IMR-90 (cell line): ENCODE data around the gene CARD19. TPM values are rescaled to one million over a fixed set of nuclear protein-coding genes. Genes with fewer than 3 reads are reported as not detected.

Source experiments
- ATAC-seq: fragments of 200-7000 bp; cut with Tn5 transposase; 2 replicates; pipeline ENCODE4 v1.9.1; 2020; ENCODE audit warnings: low read depth, mild to moderate bottlenecking, moderate library complexity
- BruUV-seq: library from RNA; stranded (reverse); fragments of 400-500 nt; replicated peaks from 2 replicates; lab custom pipeline; 2021; lab: Mats Ljungman, UMichigan
- CTCF ChIA-PET: fragments of 300-600 bp; formaldehyde crosslinking; extraction: SDS; loops from one replicate; lab custom pipeline; 2021; ENCODE audit warnings: antibody characterized with exemption; lab: Yijun Ruan, JAX
- POLR2A ChIA-PET: fragments of 300-600 bp; sonication (Branson Sonifier 250); formaldehyde crosslinking; loops from one replicate; lab custom pipeline; 2022; ENCODE audit warnings: antibody characterized with exemption; ENCODE audit not compliant: unreplicated experiment; lab: Charles Lee
- DNase-seq: peaks from one replicate; pipeline ENCODE4 v3.0.0; 2013
- H2AFZ ChIP-seq: replicated peaks from 2 replicates; pipeline ENCODE3; 2013; ENCODE audit warnings: low read length, mild to moderate bottlenecking; ENCODE audit not compliant: poor library complexity
- H2AK5ac ChIP-seq: 2 replicates; pipeline ENCODE4 v1.6.1; 2013; ENCODE audit warnings: low read depth, low read length, inconsistent platforms
- H2AK9ac ChIP-seq: replicated peaks from 2 replicates; pipeline ENCODE3; 2013; ENCODE audit warnings: mild to moderate bottlenecking, low read depth, low read length, moderate library complexity; ENCODE audit not compliant: poor library complexity
- H2BK120ac ChIP-seq: 2 replicates; pipeline ENCODE4 v1.6.1; 2013; ENCODE audit warnings: low read depth, low read length, inconsistent platforms
- H2BK15ac ChIP-seq: 3 replicates; pipeline ENCODE4 v1.6.1; 2013; ENCODE audit warnings: low read depth, low read length, inconsistent platforms
- H2BK20ac ChIP-seq: 2 replicates; pipeline ENCODE4 v1.6.1; 2013; ENCODE audit warnings: low read depth, mild to moderate bottlenecking, inconsistent platforms, low read length, moderate library complexity
- H2BK5ac ChIP-seq: 2 replicates; pipeline ENCODE4 v1.6.1; 2013; ENCODE audit warnings: mild to moderate bottlenecking, low read depth, low read length, inconsistent platforms; ENCODE audit not compliant: poor library complexity, severe bottlenecking
- H3K14ac ChIP-seq: replicated peaks from 2 replicates; pipeline ENCODE4 v1.6.1; 2013; ENCODE audit warnings: low read depth, low read length, inconsistent platforms
- H3K18ac ChIP-seq: 2 replicates; pipeline ENCODE4 v1.6.1; 2013; ENCODE audit warnings: low read depth, low read length, control low read depth
- H3K23ac ChIP-seq: 2 replicates; pipeline ENCODE4 v1.6.1; 2013; ENCODE audit warnings: low read depth, low read length, inconsistent platforms
- H3K27ac ChIP-seq: 2 replicates; pipeline ENCODE4 v1.5.1; 2013; ENCODE audit warnings: mild to moderate bottlenecking, control low read depth, low read length; ENCODE audit not compliant: insufficient read depth
- H3K27me3 ChIP-seq: 2 replicates; pipeline ENCODE4 v1.6.1; 2013; ENCODE audit warnings: low read length; ENCODE audit not compliant: control insufficient read depth, insufficient read depth
- H3K36me3 ChIP-seq: 2 replicates; pipeline ENCODE4 v1.6.1; 2013; ENCODE audit warnings: low read length, mixed read lengths; ENCODE audit not compliant: control insufficient read depth, insufficient read depth
- H3K4ac ChIP-seq: 2 replicates; pipeline ENCODE4 v1.6.1; 2013; ENCODE audit warnings: low read depth, low read length, inconsistent platforms
- H3K4me1 ChIP-seq: 2 replicates; pipeline ENCODE4 v1.6.1; 2013; ENCODE audit warnings: low read length, mixed read lengths; ENCODE audit not compliant: control insufficient read depth, insufficient read depth
- H3K4me2 ChIP-seq: 2 replicates; pipeline ENCODE4 v1.6.1; 2013; ENCODE audit warnings: low read depth, mild to moderate bottlenecking, control low read depth, low read length, moderate library complexity
- H3K4me3 ChIP-seq: 2 replicates; pipeline ENCODE4 v1.5.1; 2013; ENCODE audit warnings: low read depth, mild to moderate bottlenecking, control low read depth, low read length, moderate library complexity; ENCODE audit not compliant: insufficient read depth
- H3K56ac ChIP-seq: 2 replicates; pipeline ENCODE4 v1.6.1; 2013; ENCODE audit warnings: low read length, inconsistent platforms; ENCODE audit not compliant: insufficient read depth; ENCODE audit errors: extremely low read depth
- H3K79me1 ChIP-seq, 2 experiments: 2 replicates each; pipeline ENCODE4 v1.6.1; 2013; ENCODE audit warnings: low read length in 2 of 2, inconsistent platforms in 1 of 2, low read depth in 1 of 2
- H3K9ac ChIP-seq: 2 replicates; pipeline ENCODE4 v1.6.1; 2013; ENCODE audit warnings: low read depth, low read length, control low read depth
- H3K9me1 ChIP-seq: 2 replicates; pipeline ENCODE4 v1.6.1; 2013; ENCODE audit warnings: low read length, inconsistent platforms; ENCODE audit not compliant: insufficient read depth
- H3K9me3 ChIP-seq: 2 replicates; pipeline ENCODE4 v1.6.1; 2013; ENCODE audit warnings: low read length; ENCODE audit not compliant: control insufficient read depth, insufficient read depth
- H4K20me1 ChIP-seq: 2 replicates; pipeline ENCODE4 v1.6.1; 2013; ENCODE audit warnings: low read length, inconsistent platforms; ENCODE audit not compliant: insufficient read depth
- H4K5ac ChIP-seq: 2 replicates; pipeline ENCODE4 v1.6.1; 2013; ENCODE audit warnings: mild to moderate bottlenecking, low read depth, low read length, control low read depth
- H4K8ac ChIP-seq, 2 experiments: 2 replicates each; pipeline ENCODE4 v1.6.1; 2013; ENCODE audit warnings: low read depth in 2 of 2, low read length in 2 of 2, control low read depth in 1 of 2, inconsistent platforms in 1 of 2
- H4K91ac ChIP-seq: 2 replicates; pipeline ENCODE4 v1.6.1; 2013; ENCODE audit warnings: low read depth, low read length, inconsistent platforms; ENCODE audit not compliant: insufficient read depth
- BHLHE40 ChIP-seq: fragments of 150-350 bp; IDR thresholded peaks from 2 replicates; pipeline ENCODE4 v1.6.1; 2016; ENCODE audit warnings: mild to moderate bottlenecking, low read depth, low read length
- CEBPB ChIP-seq: IDR thresholded peaks from 2 replicates; pipeline ENCODE4 v1.6.1; 2012; ENCODE audit warnings: low read depth, low read length, improper control_type of control experiment
- FOS ChIP-seq: fragments of 150-350 bp; IDR thresholded peaks from 2 replicates; pipeline ENCODE4 v1.6.1; 2016; ENCODE audit warnings: low read depth, low read length
- MAFK ChIP-seq: IDR thresholded peaks from 2 replicates; pipeline ENCODE4 v1.6.1; 2012; ENCODE audit warnings: low read depth, low read length, improper control_type of control experiment
- MXI1 ChIP-seq: IDR thresholded peaks from 2 replicates; pipeline ENCODE4 v1.6.1; 2012; ENCODE audit warnings: low read depth, mild to moderate bottlenecking, low read length, moderate library complexity, borderline replicate concordance
- NFE2L2 ChIP-seq: fragments of 150-350 bp; IDR thresholded peaks from 2 replicates; pipeline ENCODE4 v1.6.1; 2016; ENCODE audit warnings: low read depth, mild to moderate bottlenecking, low read length
- POLR2A ChIP-seq: IDR thresholded peaks from 2 replicates; pipeline ENCODE4 v1.6.1; 2012; ENCODE audit warnings: mild to moderate bottlenecking, low read depth, low read length
- RAD21 ChIP-seq: IDR thresholded peaks from 2 replicates; pipeline ENCODE4 v1.6.1; 2012; ENCODE audit warnings: low read length, improper control_type of control experiment
- RCOR1 ChIP-seq: IDR thresholded peaks from 2 replicates; pipeline ENCODE4 v1.6.1; 2012; ENCODE audit warnings: mild to moderate bottlenecking, low read length, improper control_type of control experiment; ENCODE audit not compliant: insufficient replicate concordance
- RFX5 ChIP-seq: IDR thresholded peaks from 2 replicates; pipeline ENCODE4 v1.8.0; 2012; ENCODE audit warnings: low read depth, mild to moderate bottlenecking, low read length, moderate library complexity
- SMC3 ChIP-seq: fragments of 150-350 bp; IDR thresholded peaks from 2 replicates; pipeline ENCODE4 v1.6.1; 2016; ENCODE audit warnings: low read depth, mild to moderate bottlenecking, antibody characterized with exemption, low read length, moderate library complexity
- WGBS, 2 experiments: methylation state at CpG; one replicate each; pipeline versions ENCODE4 v1.1.5 to v1.1.7; 2013; ENCODE audit warnings: missing lambda C conversion rate in 2 of 2; ENCODE audit not compliant: insufficient read length in 1 of 2; ENCODE audit errors: extremely low coverage in 2 of 2; 5-methylcytosine and 5-hydroxymethylcytosine counted together
- dilution Hi-C: fragments of 300-500 bp; cut with HindIII; formaldehyde crosslinking; loops from one replicate; pipeline ENCODE4 v1.14.3; 2018; ENCODE audit warnings: low sequenced_read_pairs; ENCODE audit not compliant: unreplicated experiment
- in situ Hi-C: fragments of 300-500 bp; cut with MboI; formaldehyde crosslinking; loops from 3 replicates; pipeline ENCODE4 v1.14.3; 2019; ENCODE audit warnings: low sequenced_read_pairs, inconsistent platforms, mixed read lengths
- intact Hi-C: fragments of 100-400 bp; cut with micrococcal nuclease; formaldehyde crosslinking; loops from 2 replicates; pipeline ENCODE4 v1.10.0; 2022
- polyA plus RNA-seq, 3 experiments: library from polyadenylated mRNA; depleted of rRNA; stranded (reverse); fragments of >200 nt; gene quantifications; 2 replicates each; pipeline ENCODE4 v1.2.3, GENCODE V29; 2012; ENCODE audit warnings: low replicate concordance in 1 of 3
- total RNA-seq: library from RNA; depleted of rRNA; stranded (reverse); fragments of >200 nt; gene quantifications from 2 replicates; pipeline ENCODE4 v1.2.3, GENCODE V29; 2012
- TF ChIP-seq, protein P1 (sequence below): fragments of 150-350 bp; IDR thresholded peaks from 2 replicates; pipeline ENCODE4 v1.6.1; 2016; ENCODE audit warnings: low read depth, mild to moderate bottlenecking, low read length, moderate library complexity, borderline replicate concordance
- TF ChIP-seq, protein P2 (sequence below): conservative IDR thresholded peaks from 2 replicates; pipeline ENCODE4 v1.5.1; 2012; ENCODE audit warnings: mild to moderate bottlenecking, low read depth, low read length, improper control_type of control experiment

The CARD19 gene
- total and polyA plus RNA-seq, 2 of the 4 experiments (the other 2 are of a cell fraction) = 17.4 to 111 TPM

DNA sequence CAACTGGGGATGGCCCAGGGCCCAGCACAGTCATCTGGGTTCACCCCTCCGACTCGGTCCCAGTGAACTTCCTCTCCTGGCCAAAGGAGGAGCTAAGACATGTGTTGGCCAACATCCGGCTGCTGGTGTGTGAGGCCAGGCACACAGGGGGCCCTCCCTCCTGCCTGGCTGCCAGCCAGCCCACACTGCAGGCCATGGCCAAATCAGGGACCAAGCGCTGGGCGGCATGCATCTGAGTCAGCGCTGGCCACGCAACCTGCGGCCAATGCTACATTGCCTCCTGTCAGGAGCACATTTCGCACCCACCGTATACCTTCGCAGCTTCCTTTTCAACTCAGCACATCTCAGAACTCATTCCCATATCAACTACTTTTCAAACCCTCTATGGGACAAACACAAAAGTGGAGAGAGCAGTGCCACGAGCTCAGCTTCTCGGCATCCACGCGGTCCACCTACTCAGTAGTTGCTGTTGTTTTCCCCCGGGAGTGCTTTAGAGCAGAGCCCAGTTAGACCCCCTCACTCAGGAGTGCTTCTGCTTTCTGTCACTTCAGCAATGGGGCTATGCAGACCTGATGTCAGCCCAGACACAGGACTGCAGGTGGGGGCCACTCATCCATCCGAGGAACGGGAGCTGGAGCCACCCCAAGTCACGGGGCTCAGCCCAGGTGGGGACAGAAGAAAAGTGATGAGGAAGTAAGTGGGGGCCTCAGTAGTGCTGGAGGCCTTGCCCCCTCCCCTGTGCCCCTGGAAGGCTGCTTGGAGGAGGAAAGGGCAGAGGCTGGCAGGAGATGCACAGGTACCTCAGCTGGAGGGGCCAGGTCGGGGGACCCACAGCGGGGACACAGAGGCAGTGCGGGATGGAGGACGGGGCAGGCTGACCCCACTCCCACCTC, 24.2 kb downstream of the CARD19 start:
- no TSS peak for BruUV-seq
- peak overlapping the region; percentile 83 for H2BK20ac ChIP-seq
- peak overlapping the region; percentile 86 for H2AFZ ChIP-seq
- H4K8ac ChIP-seq = peak overlapping the region; percentile 32 to 79
- H3K4me1 ChIP-seq = peaks cover 15% of the 10 kb centered on the region
- no peaks in the 10 kb centered on the region; the same call in 1 of the 2 replicates for H4K20me1 ChIP-seq
- DNase-seq (peak; percentile 94), ATAC-seq (peak; percentile 87)
- H2BK5ac ChIP-seq = peak overlapping the region; percentile 69
- ChIA-PET CTCF (interaction anchor here (0.6 to 1.0 kb wide), 3 partner anchors 9 to 46 kb away, joined by 3 read pairs; no protein-coding TSS in a partner anchor), POLR2A (no interaction called here)
- H2AK5ac ChIP-seq = peak overlapping the region; percentile 93
- peak overlapping the region; percentile 66 for H4K91ac ChIP-seq
- H2BK120ac ChIP-seq = peak overlapping the region; percentile 82
- H3K14ac ChIP-seq = peak overlapping the region; percentile 46; the same call in 1 of the 2 replicates
- H3K9me3 ChIP-seq = no peaks in the 10 kb centered on the region
- peak overlapping the region; percentile 23; the same call in 1 of the 2 replicates for H3K23ac ChIP-seq
- dilution Hi-C loops = no loop called here
- no peak overlapping the region for H3K4me3 ChIP-seq
- H2AK9ac ChIP-seq = peak overlapping the region; percentile 95
- peak overlapping the region; percentile 76; the same call in 2 of the 3 replicates for H2BK15ac ChIP-seq
- peaks cover 19% of the 10 kb centered on the region for H3K36me3 ChIP-seq
- H3K18ac ChIP-seq = peak overlapping the region; percentile 28; the same call in 1 of the 2 replicates
- no peaks in the 10 kb centered on the region for H3K27me3 ChIP-seq
- H4K5ac ChIP-seq = peak overlapping the region; percentile 44
- no peak overlapping the region for H3K9ac ChIP-seq
- H3K56ac ChIP-seq = peak overlapping the region; percentile 60; the same call in 1 of the 2 replicates
- peaks cover 23% of the 10 kb centered on the region for H3K9me1 ChIP-seq
- peak overlapping the region; percentile 89 for H3K4ac ChIP-seq
- H3K27ac ChIP-seq = peak overlapping the region; percentile 74
- WGBS, 2 experiments = 43% methylated on average over 11 of the region's 23 CpGs; no CpG with 5 or more reads in 1 of the 2 experiments
- H3K4me2 ChIP-seq = no peak overlapping the region
- in situ Hi-C loops = loop anchor here (10.0 to 25.0 kb wide), 2 partner anchors 335 to 442 kb away; partner anchors contain the start of genes FAM120A and FAM120AOS
- intact Hi-C loops = no loop called here
- peaks cover 0 to 10% of the 10 kb centered on the region in 2 experiments; a peak in 1 of 4 replicates for H3K79me1 ChIP-seq
- peak; percentile 51 for TF ChIP-seq FOS
- TF ChIP-seq SMC3 = no peak; the same call in 1 of the 2 replicates
- TF ChIP-seq, protein P1, sequence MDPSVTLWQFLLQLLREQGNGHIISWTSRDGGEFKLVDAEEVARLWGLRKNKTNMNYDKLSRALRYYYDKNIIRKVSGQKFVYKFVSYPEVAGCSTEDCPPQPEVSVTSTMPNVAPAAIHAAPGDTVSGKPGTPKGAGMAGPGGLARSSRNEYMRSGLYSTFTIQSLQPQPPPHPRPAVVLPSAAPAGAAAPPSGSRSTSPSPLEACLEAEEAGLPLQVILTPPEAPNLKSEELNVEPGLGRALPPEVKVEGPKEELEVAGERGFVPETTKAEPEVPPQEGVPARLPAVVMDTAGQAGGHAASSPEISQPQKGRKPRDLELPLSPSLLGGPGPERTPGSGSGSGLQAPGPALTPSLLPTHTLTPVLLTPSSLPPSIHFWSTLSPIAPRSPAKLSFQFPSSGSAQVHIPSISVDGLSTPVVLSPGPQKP = no peak
- TF ChIP-seq MAFK = peak; percentile 31; the same call in 1 of the 2 replicates
- TF ChIP-seq NFE2L2 = 0 out of 2 replicates have a peak, but pooled peaks have one; percentile 17
- peak; percentile 94 for TF ChIP-seq CEBPB
- TF ChIP-seq, protein P2, sequence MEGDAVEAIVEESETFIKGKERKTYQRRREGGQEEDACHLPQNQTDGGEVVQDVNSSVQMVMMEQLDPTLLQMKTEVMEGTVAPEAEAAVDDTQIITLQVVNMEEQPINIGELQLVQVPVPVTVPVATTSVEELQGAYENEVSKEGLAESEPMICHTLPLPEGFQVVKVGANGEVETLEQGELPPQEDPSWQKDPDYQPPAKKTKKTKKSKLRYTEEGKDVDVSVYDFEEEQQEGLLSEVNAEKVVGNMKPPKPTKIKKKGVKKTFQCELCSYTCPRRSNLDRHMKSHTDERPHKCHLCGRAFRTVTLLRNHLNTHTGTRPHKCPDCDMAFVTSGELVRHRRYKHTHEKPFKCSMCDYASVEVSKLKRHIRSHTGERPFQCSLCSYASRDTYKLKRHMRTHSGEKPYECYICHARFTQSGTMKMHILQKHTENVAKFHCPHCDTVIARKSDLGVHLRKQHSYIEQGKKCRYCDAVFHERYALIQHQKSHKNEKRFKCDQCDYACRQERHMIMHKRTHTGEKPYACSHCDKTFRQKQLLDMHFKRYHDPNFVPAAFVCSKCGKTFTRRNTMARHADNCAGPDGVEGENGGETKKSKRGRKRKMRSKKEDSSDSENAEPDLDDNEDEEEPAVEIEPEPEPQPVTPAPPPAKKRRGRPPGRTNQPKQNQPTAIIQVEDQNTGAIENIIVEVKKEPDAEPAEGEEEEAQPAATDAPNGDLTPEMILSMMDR = peak; percentile 50
- no peak for TF ChIP-seq RFX5
- no peak for TF ChIP-seq RCOR1
- 0 out of 2 replicates have a peak, but pooled peaks have one; percentile 17 for TF ChIP-seq POLR2A
- TF ChIP-seq BHLHE40 = peak; percentile 69
- TF ChIP-seq RAD21 = peak; percentile 42
- TF ChIP-seq MXI1 = peak; percentile 94
